H1 (cell line): ENCODE data around the gene ANAPC10. TPM values are rescaled to one million over a fixed set of nuclear protein-coding genes. Genes with fewer than 3 reads are reported as not detected.

ENCODE experiments used
- CTCF ChIA-PET: fragments of 300-600 bp; sonication (Branson Sonifier 250); formaldehyde crosslinking; loops from one replicate; lab custom pipeline; 2021; ENCODE audit not compliant: partially characterized antibody; lab: Charles Lee
- POLR2A ChIA-PET: fragments of 300-600 bp; sonication (Branson Sonifier 250); formaldehyde crosslinking; loops from one replicate; lab custom pipeline; 2021; ENCODE audit warnings: inconsistent platforms; ENCODE audit not compliant: partially characterized antibody; lab: Charles Lee
- DNase-seq, 2 experiments: peaks; one replicate each; pipeline versions ENCODE4 v3.0.0 to v3.0.0-alpha.2; 2010 to 2022; ENCODE audit warnings: low spot score in 2 of 2, low read depth in 1 of 2, mixed read lengths in 1 of 2
- FAIRE-seq: peaks from 2 replicates; lab custom pipeline; 2011; peaks lifted over from hg19 to GRCh38; lab: Jason Lieb, UNC
- H2AFZ ChIP-seq: 2 replicates; pipeline ENCODE4 v1.8.1; 2012; ENCODE audit warnings: low read length, inconsistent platforms
- H2AK5ac ChIP-seq: 2 replicates; pipeline ENCODE4 v1.6.1; 2013; ENCODE audit warnings: low read depth, low read length
- H2BK120ac ChIP-seq: replicated peaks from 2 replicates; pipeline ENCODE3; 2013; ENCODE audit warnings: low read depth, low read length, inconsistent platforms
- H2BK12ac ChIP-seq: 2 replicates; pipeline ENCODE4 v1.6.1; 2013; ENCODE audit warnings: low read depth, low read length
- H2BK15ac ChIP-seq: 2 replicates; pipeline ENCODE4 v1.6.1; 2013; ENCODE audit warnings: low read length
- H2BK20ac ChIP-seq: 2 replicates; pipeline ENCODE4 v1.6.1; 2013; ENCODE audit warnings: low read length
- H2BK5ac ChIP-seq: 2 replicates; pipeline ENCODE4 v1.6.1; 2013; ENCODE audit warnings: low read depth, low read length
- H3K14ac ChIP-seq: 2 replicates; pipeline ENCODE4 v1.6.1; 2013; ENCODE audit warnings: inconsistent platforms; ENCODE audit not compliant: insufficient read length
- H3K18ac ChIP-seq: 2 replicates; pipeline ENCODE4 v1.6.1; 2013; ENCODE audit warnings: low read length; ENCODE audit errors: extremely low read depth
- H3K23ac ChIP-seq: 2 replicates; pipeline ENCODE4 v1.6.1; 2013; ENCODE audit warnings: inconsistent platforms; ENCODE audit not compliant: insufficient read length
- H3K23me2 ChIP-seq: 2 replicates; pipeline ENCODE4 v1.6.1; 2013; ENCODE audit warnings: low read depth, low read length
- H3K27ac ChIP-seq: 2 replicates; pipeline ENCODE4 v1.6.1; 2011; ENCODE audit warnings: low read depth, low read length, inconsistent platforms
- H3K27me3 ChIP-seq, 4 experiments: replicated peaks in 1 of 4; 1 replicate in 1 of 4; 2 replicates in 3 of 4; pipeline versions ENCODE4 v1.6.1 to v1.8.1; 2011 to 2013; ENCODE audit warnings: low read length in 3 of 4, mild to moderate bottlenecking in 3 of 4, inconsistent platforms in 2 of 4, mixed read lengths in 2 of 4, moderate library complexity in 1 of 4; ENCODE audit not compliant: control insufficient read depth in 3 of 4, insufficient read depth in 3 of 4; ENCODE audit errors: extremely low read depth in 1 of 4
- H3K36me3 ChIP-seq, 4 experiments: 2 replicates each; pipeline versions ENCODE4 v1.6.1 to v1.8.1; 2011 to 2013; ENCODE audit warnings: mild to moderate bottlenecking in 4 of 4, low read length in 3 of 4, moderate library complexity in 2 of 4, control low read depth in 1 of 4, inconsistent platforms in 1 of 4; ENCODE audit not compliant: insufficient read depth in 4 of 4, control insufficient read depth in 2 of 4
- H3K4ac ChIP-seq: replicated peaks from 2 replicates; pipeline ENCODE3; 2013; ENCODE audit warnings: low read length, low read depth, mixed read lengths, inconsistent platforms; ENCODE audit not compliant: insufficient read length
- H3K4me1 ChIP-seq, 4 experiments: replicated peaks in 1 of 4; 1 replicate in 1 of 4; 2 replicates in 3 of 4; pipeline versions ENCODE4 v1.6.1 to v1.8.1; 2011 to 2013; ENCODE audit warnings: low read length in 3 of 4, inconsistent platforms in 2 of 4, mixed read lengths in 1 of 4; ENCODE audit not compliant: insufficient read depth in 4 of 4, control insufficient read depth in 3 of 4
- H3K4me2 ChIP-seq, 2 experiments: 2 replicates each; pipeline versions ENCODE4 v1.6.1 to v1.8.1; 2011 to 2013; ENCODE audit warnings: low read depth in 2 of 2, low read length in 2 of 2, control low read depth in 1 of 2, inconsistent platforms in 1 of 2, mild to moderate bottlenecking in 1 of 2; ENCODE audit not compliant: insufficient read depth in 1 of 2
- H3K4me3 ChIP-seq, 4 experiments: fragments of 200-600, 300-600 bp in 1 of 4; sonication (generic), shearing (Covaris generic), sonication (Bioruptor Twin) in 1 of 4; 2 replicates each; pipeline versions ENCODE4 v1.5.1 to v1.8.1; 2011 to 2016; ENCODE audit warnings: low read length in 4 of 4, low read depth in 3 of 4, control low read depth in 2 of 4, inconsistent platforms in 2 of 4, mild to moderate bottlenecking in 2 of 4, mixed read lengths in 1 of 4, moderate library complexity in 1 of 4; ENCODE audit not compliant: insufficient read depth in 2 of 4; ENCODE audit errors: extremely low read depth in 1 of 4
- H3K56ac ChIP-seq: replicated peaks from 2 replicates; pipeline ENCODE3; 2013; ENCODE audit warnings: low read depth, mild to moderate bottlenecking, mixed read lengths, low read length, inconsistent platforms; ENCODE audit not compliant: insufficient read length
- H3K79me1 ChIP-seq: 2 replicates; pipeline ENCODE4 v1.6.1; 2013; ENCODE audit warnings: low read depth, low read length, control low read depth
- H3K79me2 ChIP-seq, 2 experiments: 2 replicates each; pipeline versions ENCODE4 v1.6.1 to v1.8.1; 2012 to 2013; ENCODE audit warnings: low read length in 2 of 2, mild to moderate bottlenecking in 2 of 2, inconsistent platforms in 1 of 2; ENCODE audit not compliant: insufficient read depth in 2 of 2, control insufficient read depth in 1 of 2
- H3K9ac ChIP-seq, 4 experiments: replicated peaks in 1 of 4; 1 replicate in 1 of 4; 2 replicates in 3 of 4; pipeline versions ENCODE4 v1.6.1 to v1.8.1; 2011 to 2013; ENCODE audit warnings: low read depth in 3 of 4, low read length in 3 of 4, control low read depth in 2 of 4, mild to moderate bottlenecking in 2 of 4, moderate library complexity in 2 of 4, inconsistent platforms in 1 of 4; ENCODE audit errors: extremely low read depth in 1 of 4
- H3K9me3 ChIP-seq, 2 experiments: 2 replicates each; pipeline versions ENCODE4 v1.6.1 to v1.8.1; 2012 to 2013; ENCODE audit warnings: mild to moderate bottlenecking in 2 of 2, moderate library complexity in 2 of 2, control low read depth in 1 of 2, inconsistent platforms in 1 of 2, low read depth in 1 of 2, low read length in 1 of 2, mixed read lengths in 1 of 2; ENCODE audit not compliant: insufficient read depth in 2 of 2
- H4K20me1 ChIP-seq, 2 experiments: replicated peaks in 1 of 2; 2 replicates each; pipeline versions ENCODE3 to v1.8.1; 2011 to 2013; ENCODE audit warnings: inconsistent platforms in 2 of 2, low read length in 2 of 2, mild to moderate bottlenecking in 1 of 2; ENCODE audit not compliant: insufficient read depth in 2 of 2, control insufficient read depth in 1 of 2
- H4K5ac ChIP-seq: 2 replicates; pipeline ENCODE4 v1.6.1; 2013; ENCODE audit warnings: low read length, low read depth, mixed read lengths, inconsistent platforms; ENCODE audit not compliant: insufficient read length
- H4K8ac ChIP-seq: 2 replicates; pipeline ENCODE4 v1.8.0; 2013; ENCODE audit warnings: mild to moderate bottlenecking, moderate library complexity, low read length, inconsistent platforms; ENCODE audit not compliant: insufficient read depth; ENCODE audit errors: extremely low read depth
- H4K91ac ChIP-seq: replicated peaks from 2 replicates; pipeline ENCODE3; 2013; ENCODE audit warnings: low read length, mixed read lengths, inconsistent platforms; ENCODE audit not compliant: insufficient read length
- BCL11A ChIP-seq, 2 experiments: IDR thresholded peaks; one replicate each; pipeline ENCODE4 v1.6.1; 2011; ENCODE audit warnings: low read depth in 2 of 2, low read length in 2 of 2, mild to moderate bottlenecking in 2 of 2
- CHD2 ChIP-seq: IDR thresholded peaks from 2 replicates; pipeline ENCODE4 v1.6.1; 2012; ENCODE audit warnings: low read length, improper control_type of control experiment
- EZH2 ChIP-seq: fragments of 200-600 bp; sonication (generic); IDR thresholded peaks from 2 replicates; pipeline ENCODE4 v1.7.1; 2012; ENCODE audit warnings: low read depth, mild to moderate bottlenecking, moderate library complexity, low read length, inconsistent platforms; ENCODE audit not compliant: severe bottlenecking
- HDAC2 ChIP-seq, 2 experiments: fragments of 300-600 bp in 1 of 2; sonication (generic) in 1 of 2; IDR thresholded peaks; 2 replicates each; pipeline ENCODE4 v1.6.1; 2011 to 2012; ENCODE audit warnings: low read depth in 2 of 2, low read length in 2 of 2, mild to moderate bottlenecking in 2 of 2, moderate library complexity in 2 of 2, borderline replicate concordance in 1 of 2, inconsistent platforms in 1 of 2
- JUND ChIP-seq: IDR thresholded peaks from 2 replicates; pipeline ENCODE4 v1.6.1; 2011; ENCODE audit warnings: mild to moderate bottlenecking, improper control_type of control experiment, low read length
- KDM1A ChIP-seq: fragments of 200-600, 300-600 bp; sonication (generic); IDR thresholded peaks from 2 replicates; pipeline ENCODE4 v1.7.1; 2016; ENCODE audit warnings: mild to moderate bottlenecking, low read length, borderline replicate concordance
- NANOG ChIP-seq: IDR thresholded peaks from 2 replicates; pipeline ENCODE4 v1.6.1; 2011; ENCODE audit warnings: low read length, low read depth, mild to moderate bottlenecking, inconsistent platforms; ENCODE audit not compliant: insufficient read depth, poor library complexity, severe bottlenecking
- PHF8 ChIP-seq: fragments of 200-600 bp; sonication (generic); conservative IDR thresholded peaks from 2 replicates; pipeline ENCODE4 v1.7.1; 2012; ENCODE audit warnings: low read depth, mild to moderate bottlenecking, inconsistent platforms, low read length, moderate library complexity
- POLR2AphosphoS5 ChIP-seq: IDR thresholded peaks from 2 replicates; pipeline ENCODE4 v1.6.1; 2011; ENCODE audit warnings: low read depth, low read length
- RNF2 ChIP-seq: fragments of 200-900, 300-1000 bp; sonication (generic); IDR thresholded peaks from 2 replicates; pipeline ENCODE4 v1.7.1; 2016; ENCODE audit warnings: borderline replicate concordance, low read depth, mild to moderate bottlenecking, antibody characterized with exemption, low read length; ENCODE audit not compliant: poor library complexity, severe bottlenecking; ENCODE audit errors: missing control alignments
- RXRA ChIP-seq: IDR thresholded peaks from 2 replicates; pipeline ENCODE4 v1.6.1; 2011; ENCODE audit warnings: low read depth, mild to moderate bottlenecking, low read length, moderate library complexity; ENCODE audit not compliant: insufficient read depth
- SIRT6 ChIP-seq: IDR thresholded peaks from one replicate; pipeline ENCODE4 v1.7.1; 2012; ENCODE audit warnings: low read length, inconsistent platforms
- WGBS, 2 experiments: shearing (Covaris generic) in 1 of 2; methylation state at CpG; one replicate each; pipeline versions ENCODE4 v1.1.6 to v1.1.7; 2013 to 2015; ENCODE audit warnings: low lambda C conversion rate in 2 of 2, mixed read lengths in 2 of 2, inconsistent platforms in 1 of 2, low coverage in 1 of 2, missing lambda C conversion rate in 1 of 2; ENCODE audit not compliant: insufficient replicate concordance in 2 of 2, insufficient coverage in 1 of 2, insufficient read length in 1 of 2; ENCODE audit errors: extremely low coverage in 1 of 2, missing lambda C conversion rate in 1 of 2; 5-methylcytosine and 5-hydroxymethylcytosine counted together
- polyA plus RNA-seq, 7 experiments: library from polyadenylated mRNA; depleted of rRNA in 3 of 7; stranded (reverse) in 5 of 7; unstranded in 2 of 7; fragments of >200 nt in 5 of 7; fragments of 200-250 nt in 2 of 7; gene quantifications; 1 replicate in 5 of 7; 2 replicates in 1 of 7; 4 replicates in 1 of 7; pipeline versions ENCODE4 v1.2.1 to v1.2.3, GENCODE V29; 2011 to 2013; ENCODE audit warnings: missing spikeins in 2 of 7, mixed read lengths in 2 of 7
- total RNA-seq: library from RNA; stranded (reverse); fragmentation: NEBNext Ultra II Directional; extraction: Animal tissue kit (Norgen Biotek cat#: 25700); gene quantifications from 2 replicates; pipeline ENCODE4 v1.2.1, GENCODE V29; 2021
- TF ChIP-seq, protein P1 (sequence below): IDR thresholded peaks from 2 replicates; pipeline ENCODE4 v1.6.1; 2012; ENCODE audit warnings: inconsistent platforms

Gene ANAPC10
- total and polyA plus RNA-seq, 2 of the 8 experiments (the other 6 are each of a cell fraction or from before 2014, with no cell fraction given), result 17.6 to 23.3 TPM

DNA sequence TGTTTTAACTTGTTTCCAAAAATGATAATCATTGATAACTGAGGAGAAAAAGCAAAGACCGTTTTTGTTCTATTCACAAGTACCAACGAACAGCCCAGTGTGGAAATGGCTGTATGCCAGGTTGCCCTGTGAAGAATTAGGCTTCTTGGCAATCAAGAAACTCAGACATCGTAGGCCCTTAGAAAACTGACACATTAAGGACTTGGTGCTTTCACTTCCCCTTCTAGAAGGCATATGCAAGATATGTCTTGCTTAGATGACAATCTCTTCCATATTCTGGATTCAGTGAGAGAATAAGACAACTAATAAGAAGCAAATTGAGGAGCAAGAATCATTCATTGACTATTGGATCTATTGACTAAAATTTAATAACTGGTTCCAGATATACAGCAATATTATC is 56.6 kb downstream of the ANAPC10 start:
- DNase-seq, result no peak
- Histone ChIP-seq H3K36me3 (no peaks in the 10 kb centered on the region), H3K27ac (no peak overlapping the region), H3K79me2 (0 out of 4 replicates have a peak, but pooled peaks cover 0 to 3% of the 10 kb centered on the region in 2 experiments), H3K4me2 (no peak overlapping the region), H4K91ac (no peak overlapping the region), H2BK12ac (no peak overlapping the region), H2BK120ac (no peak overlapping the region), H3K9me3 (no peaks in the 10 kb centered on the region), H2AK5ac (no peak overlapping the region), H3K9ac (no peak overlapping the region), H3K18ac (no peak overlapping the region), H2BK5ac (no peak overlapping the region), H3K27me3 (no peaks in the 10 kb centered on the region), H4K5ac (no peak overlapping the region), H3K4me1 (no peaks in the 10 kb centered on the region), H3K56ac (no peak overlapping the region), H4K20me1 (peaks cover 0 to 1% of the 10 kb centered on the region in 2 experiments), H2BK15ac (no peak overlapping the region), H3K23ac (no peak overlapping the region), H2AFZ (no peak overlapping the region), H3K4me3 (no peak overlapping the region), H3K4ac (no peak overlapping the region), H2BK20ac (no peak overlapping the region), H4K8ac (no peak overlapping the region), H3K14ac (no peak overlapping the region), H3K79me1 (no peaks in the 10 kb centered on the region), H3K23me2 (peaks cover 1% of the 10 kb centered on the region; the same call in 1 of the 2 replicates)
- WGBS, 2 experiments, result 93% methylated on average over 3 of the region's 3 CpGs; no CpG with 5 or more reads in 1 of the 2 experiments
- ChIA-PET POLR2A (no interaction called here), CTCF (no interaction called here)
- no peak for FAIRE-seq
- TF ChIP-seq PHF8 (no peak), BCL11A (IDR thresholded peaks at IDR 0.05; ENCODE audit: low read depth in 2 of 2, low read length in 2 of 2) (no peak), POLR2AphosphoS5 (no peak), RXRA (no peak), KDM1A (no peak), CHD2 (no peak), NANOG (no peak), HDAC2 (IDR thresholded peaks at IDR 0.05; ENCODE audit: borderline replicate concordance in 1 of 2, low read depth in 2 of 2, low read length in 2 of 2) (no peak), SIRT6 (no peak), EZH2 (no peak), RNF2 (no peak), JUND (no peak)
- TF ChIP-seq, protein P1, sequence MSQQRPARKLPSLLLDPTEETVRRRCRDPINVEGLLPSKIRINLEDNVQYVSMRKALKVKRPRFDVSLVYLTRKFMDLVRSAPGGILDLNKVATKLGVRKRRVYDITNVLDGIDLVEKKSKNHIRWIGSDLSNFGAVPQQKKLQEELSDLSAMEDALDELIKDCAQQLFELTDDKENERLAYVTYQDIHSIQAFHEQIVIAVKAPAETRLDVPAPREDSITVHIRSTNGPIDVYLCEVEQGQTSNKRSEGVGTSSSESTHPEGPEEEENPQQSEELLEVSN, result no peak
